GM19395 (cell line): Measurements from ENCODE around the gene NEUROG1.

Source experiments
- ATAC-seq: cut with Tn5 transposase; IDR thresholded peaks from one replicate; pipeline ENCODE4 v1.9.1; 2021; ENCODE audit warnings: mild to moderate bottlenecking, moderate library complexity; ENCODE audit not compliant: unreplicated experiment

NEUROG1 gene

GRCh38 chr5:135535820-135536801, at the start of gene NEUROG1:
Gene NEUROG1 (minus strand): TSS chr5:135535964. CDS start chr5:135535690, 274 bp downstream.
- no peak for ATAC-seq

GRCh38 chr5:135584918-135585317, 49.2 kb upstream of the NEUROG1 start:
- ATAC-seq = no peak

GRCh38 chr5:135584276-135584675, 48.5 kb upstream of the NEUROG1 start:
- no peak for ATAC-seq

GRCh38 chr5:135582099-135582781, 46.5 kb upstream of the NEUROG1 start:
- ATAC-seq = no peak

- ATAC-seq = no peak
These were observed 43.0 kb upstream of the NEUROG1 start, which contains the start of gene CXCL14 for GRCh38 chr5:135578685-135579341. Gene CXCL14 (minus strand): TSS chr5:135578991. CDS start chr5:135578778, 213 bp downstream.

GRCh38 chr5:135578305-135578684, 42.5 kb upstream of the NEUROG1 start:
- no peak for ATAC-seq

GRCh38 chr5:135577421-135577820, 41.7 kb upstream of the NEUROG1 start:
- no peak for ATAC-seq

GRCh38 chr5:135576075-135576599, 40.4 kb upstream of the NEUROG1 start:
- ATAC-seq = no peak

- ATAC-seq = no peak
These were observed 38.7 kb upstream of the NEUROG1 start for GRCh38 chr5:135574493-135574892.

GRCh38 chr5:135571902-135572301, 36.1 kb upstream of the NEUROG1 start:
- ATAC-seq = no peak

- no peak for ATAC-seq
These were observed 35.4 kb upstream of the NEUROG1 start for GRCh38 chr5:135571066-135571609.

- ATAC-seq = no peak
These were observed 34.6 kb upstream of the NEUROG1 start for GRCh38 chr5:135570453-135570764.

GRCh38 chr5:135569755-135570452, 34.1 kb upstream of the NEUROG1 start:
- ATAC-seq = no peak

- no peak for ATAC-seq
These were observed 33.2 kb upstream of the NEUROG1 start for GRCh38 chr5:135568923-135569360.

GRCh38 chr5:135568246-135568645, 32.5 kb upstream of the NEUROG1 start:
- no peak for ATAC-seq

- ATAC-seq = no peak
These were observed 31.9 kb upstream of the NEUROG1 start for GRCh38 chr5:135567661-135568060.

GRCh38 chr5:135566422-135567400, 30.9 kb upstream of the NEUROG1 start:
- no peak for ATAC-seq

- no peak for ATAC-seq
These were observed 30.1 kb upstream of the NEUROG1 start for GRCh38 chr5:135565725-135566421.
